HepG2 (cell line): ENCODE data around the gene HDLBP. TPM values are rescaled to one million over a fixed set of nuclear protein-coding genes. Genes with fewer than 3 reads are reported as not detected.

Experiments
- ATAC-seq: fragments of 200-7000 bp; cut with Tn5 transposase; 3 replicates; pipeline ENCODE4 v1.9.1; 2020; ENCODE audit warnings: mild to moderate bottlenecking, moderate library complexity
- BruUV-seq: library from RNA; stranded (reverse); fragments of 400-500 nt; replicated peaks from 2 replicates; lab custom pipeline; 2021; lab: Mats Ljungman, UMichigan
- CTCF ChIA-PET: fragments of 300-600 bp; formaldehyde crosslinking; extraction: SDS; loops from one replicate; lab custom pipeline; 2021; ENCODE audit warnings: low total read pairs, inconsistent platforms, low intra/inter-chr PET ratio; lab: Yijun Ruan, JAX
- POLR2A ChIA-PET: fragments of 350-600 bp; sonication (Branson Sonifier 250); formaldehyde crosslinking; loops from one replicate; lab custom pipeline; 2020; ENCODE audit warnings: antibody characterized with exemption, inconsistent platforms; lab: Yijun Ruan, JAX
- DNase-seq: peaks from one replicate; pipeline ENCODE4 v3.0.0-alpha.2; 2015; ENCODE audit warnings: low spot score
- FAIRE-seq: peaks from 3 replicates; lab custom pipeline; 2011; peaks lifted over from hg19 to GRCh38; lab: Jason Lieb, UNC
- H2AFZ ChIP-seq: one replicate; pipeline ENCODE4 v1.6.1; 2011; ENCODE audit warnings: low read length, inconsistent platforms
- H3K27ac ChIP-seq: fragments of 300-600 bp; 3 replicates; pipeline ENCODE4 v1.8.0; 2011; ENCODE audit warnings: mixed run types, mild to moderate bottlenecking, mixed read lengths, low read length, inconsistent platforms; ENCODE audit not compliant: insufficient read depth; ENCODE audit errors: extremely low read length
- H3K27me3 ChIP-seq, 2 experiments: fragments of 200-600 bp in 1 of 2; 2 replicates in 1 of 2; 3 replicates in 1 of 2; pipeline versions ENCODE4 v1.6.0 to v1.8.0; 2011; ENCODE audit warnings: low read length in 2 of 2, mild to moderate bottlenecking in 2 of 2, moderate library complexity in 2 of 2, inconsistent platforms in 1 of 2; ENCODE audit not compliant: insufficient read depth in 2 of 2, control insufficient read depth in 1 of 2
- H3K36me3 ChIP-seq, 2 experiments: fragments of 200-600 bp in 1 of 2; replicated peaks in 1 of 2; 2 replicates in 1 of 2; 3 replicates in 1 of 2; pipeline versions ENCODE4 v1.5.1 to v1.8.0; 2011; ENCODE audit warnings: low read length in 2 of 2, inconsistent platforms in 1 of 2; ENCODE audit not compliant: insufficient read depth in 2 of 2, control insufficient read depth in 1 of 2
- H3K4me1 ChIP-seq: 2 replicates; pipeline ENCODE4 v1.5.1; 2012; ENCODE audit warnings: low read length, inconsistent platforms; ENCODE audit not compliant: insufficient read depth
- H3K4me2 ChIP-seq: 2 replicates; pipeline ENCODE4 v1.6.0; 2011; ENCODE audit warnings: low read depth, low read length, inconsistent platforms
- H3K4me3 ChIP-seq, 3 experiments: fragments of 200-600 bp in 1 of 3; sonication (generic), shearing (Covaris generic) in 1 of 3; replicated peaks in 1 of 3; 2 replicates each; pipeline ENCODE4 v1.5.1; 2011 to 2016; ENCODE audit warnings: low read length in 3 of 3, inconsistent platforms in 2 of 3, low read depth in 2 of 3, mild to moderate bottlenecking in 2 of 3, control low read depth in 1 of 3, mixed read lengths in 1 of 3; ENCODE audit not compliant: insufficient read depth in 1 of 3
- H3K79me2 ChIP-seq: one replicate; pipeline ENCODE4 v1.6.1; 2011; ENCODE audit warnings: low read length, inconsistent platforms; ENCODE audit not compliant: insufficient read depth
- H3K9ac ChIP-seq: 2 replicates; pipeline ENCODE4 v1.6.0; 2011; ENCODE audit warnings: mild to moderate bottlenecking, low read depth, low read length, inconsistent platforms; ENCODE audit not compliant: insufficient read depth
- H3K9me3 ChIP-seq: 2 replicates; pipeline ENCODE4 v1.5.1; 2012; ENCODE audit warnings: mild to moderate bottlenecking, low read length
- H4K20me1 ChIP-seq: 2 replicates; pipeline ENCODE4 v1.6.0; 2011; ENCODE audit warnings: inconsistent platforms, mild to moderate bottlenecking, low read length, moderate library complexity; ENCODE audit not compliant: insufficient read depth
- AGO1 ChIP-seq: fragments of 200-400 bp; formaldehyde crosslinking; IDR thresholded peaks from 2 replicates; pipeline ENCODE4 v1.6.1; 2017; ENCODE audit warnings: mild to moderate bottlenecking, low read depth, low read length, moderate library complexity; ENCODE audit not compliant: poor library complexity, severe bottlenecking
- HNRNPLL ChIP-seq: fragments of 200-400 bp; formaldehyde crosslinking; IDR thresholded peaks from 2 replicates; pipeline ENCODE4 v1.6.1; 2017; ENCODE audit warnings: mild to moderate bottlenecking, low read depth, low read length; ENCODE audit not compliant: poor library complexity, severe bottlenecking
- RBM22 ChIP-seq: fragments of 200-400 bp; formaldehyde crosslinking; optimal IDR thresholded peaks from 2 replicates; pipeline ENCODE3; 2017; ENCODE audit warnings: mild to moderate bottlenecking, low read length, moderate library complexity
- SIN3B ChIP-seq: fragments of 150-350 bp; IDR thresholded peaks from 2 replicates; pipeline ENCODE4 v1.6.1; 2014; ENCODE audit warnings: low read length
- TBX3 ChIP-seq: fragments of 450-650 bp; IDR thresholded peaks from 2 replicates; pipeline ENCODE4 v1.6.1; 2017; ENCODE audit warnings: antibody characterized with exemption, mild to moderate bottlenecking, inconsistent platforms, borderline replicate concordance
- ZBTB38 ChIP-seq: sonication (generic); formaldehyde crosslinking; IDR thresholded peaks from 2 replicates; pipeline ENCODE4 v1.5.1; 2020; ENCODE audit warnings: mild to moderate bottlenecking, missing genetic modification reagents
- WGBS: methylation state at CpG from one replicate; pipeline ENCODE4 v1.1.6; 2017; ENCODE audit warnings: low lambda C conversion rate; 5-methylcytosine and 5-hydroxymethylcytosine counted together
- in situ Hi-C: cut with HindIII; loops from 2 replicates; pipeline ENCODE4 v1.10.0; 2017; ENCODE audit warnings: low pct_unique_long_range_greater_than_20kb; ENCODE audit not compliant: extremely low pct_ligation_motif_present
- intact Hi-C: fragments of 100-400 bp; cut with micrococcal nuclease; formaldehyde crosslinking; loops from one replicate; pipeline ENCODE4 v1.10.0; 2022; ENCODE audit not compliant: unreplicated experiment
- polyA plus RNA-seq, 8 experiments: library from polyadenylated mRNA; depleted of rRNA in 3 of 8; stranded (reverse) in 7 of 8; unstranded in 1 of 8; fragments of >200 nt; fragmentation: Illumina TruSeq in 4 of 8; extraction: Trizol in 4 of 8; gene quantifications; 2 replicates each; pipeline versions ENCODE4 v1.2.1 to v1.2.3, GENCODE V29; 2011 to 2016; ENCODE audit warnings: low read depth in 4 of 8, missing spikeins in 1 of 8, mixed read lengths in 1 of 8; ENCODE audit not compliant: insufficient read depth in 1 of 8
- total RNA-seq, 5 experiments: library from RNA; depleted of rRNA; stranded (reverse); fragments of >200 nt; fragmentation: Illumina TruSeq; extraction: Trizol; gene quantifications; 2 replicates each; pipeline ENCODE4 v1.2.3, GENCODE V29; 2016; ENCODE audit warnings: low read depth in 1 of 5
- TF ChIP-seq, protein P1 (sequence below): sonication (generic); formaldehyde crosslinking; IDR thresholded peaks from 2 replicates; pipeline ENCODE4 v1.4.0; 2020; ENCODE audit warnings: missing genetic modification reagents, mild to moderate bottlenecking, borderline replicate concordance

Gene HDLBP
- total and polyA plus RNA-seq, 2 of the 13 experiments (the other 11 are each of a cell fraction or from before 2014, with no cell fraction given), result 464 to 707 TPM

DNA sequence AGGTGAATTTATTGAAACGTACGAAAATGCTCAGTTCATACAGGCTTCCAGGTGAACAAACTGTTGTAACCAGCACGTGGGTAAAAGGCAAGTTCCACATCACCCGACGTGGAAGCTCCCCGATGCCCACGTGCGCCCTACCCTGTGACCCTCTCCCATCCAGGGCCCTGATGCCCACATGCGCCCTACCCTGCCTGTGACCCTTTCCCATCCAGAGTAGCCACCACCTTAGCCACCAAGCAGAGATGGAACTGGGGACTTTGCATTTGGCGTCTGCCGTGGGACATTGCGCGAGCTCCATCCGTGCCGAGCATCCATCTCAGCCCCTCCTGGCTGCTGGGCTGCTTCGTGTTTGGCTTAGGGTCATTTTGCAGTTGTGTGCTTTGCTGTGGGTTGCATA, 89.5 kb downstream of the HDLBP start:
- DNase-seq, result no peak
- Histone ChIP-seq H3K27ac (no peak overlapping the region), H3K9ac (no peak overlapping the region), H3K4me2 (no peak overlapping the region), H3K27me3 (no peaks in the 10 kb centered on the region), H3K36me3 (peaks cover 29 to 56% of the 10 kb centered on the region in 2 experiments), H3K4me3 (no peak overlapping the region), H3K79me2 (peaks cover 25% of the 10 kb centered on the region), H3K9me3 (no peaks in the 10 kb centered on the region), H2AFZ (no peak overlapping the region), H4K20me1 (peaks cover 28% of the 10 kb centered on the region; the same call in 1 of the 2 replicates), H3K4me1 (peaks cover 56% of the 10 kb centered on the region)
- no TSS peak for BruUV-seq
- 96% methylated on average over 16 of the region's 16 CpGs for WGBS
- ChIA-PET POLR2A (interaction anchor here (4.3 kb wide), 1 partner anchor 89 kb away, joined by 21 read pairs; the partner anchor contains the start of genes HDLBP and SEPTIN2), CTCF (no interaction called here)
- FAIRE-seq, result no peak
- in situ Hi-C loops (no loop called here), intact Hi-C loops (loop anchor here (10.0 kb wide), 1 partner anchor 371 kb away; no protein-coding TSS in a partner anchor)
- TF ChIP-seq HNRNPLL (peak; percentile 9), SIN3B (no peak), TBX3 (no peak), ZBTB38 (CRISPR knock-in tag) (peak; percentile 58), RBM22 (peak; percentile 88), AGO1 (peak; percentile 14)
- TF ChIP-seq, protein P1, sequence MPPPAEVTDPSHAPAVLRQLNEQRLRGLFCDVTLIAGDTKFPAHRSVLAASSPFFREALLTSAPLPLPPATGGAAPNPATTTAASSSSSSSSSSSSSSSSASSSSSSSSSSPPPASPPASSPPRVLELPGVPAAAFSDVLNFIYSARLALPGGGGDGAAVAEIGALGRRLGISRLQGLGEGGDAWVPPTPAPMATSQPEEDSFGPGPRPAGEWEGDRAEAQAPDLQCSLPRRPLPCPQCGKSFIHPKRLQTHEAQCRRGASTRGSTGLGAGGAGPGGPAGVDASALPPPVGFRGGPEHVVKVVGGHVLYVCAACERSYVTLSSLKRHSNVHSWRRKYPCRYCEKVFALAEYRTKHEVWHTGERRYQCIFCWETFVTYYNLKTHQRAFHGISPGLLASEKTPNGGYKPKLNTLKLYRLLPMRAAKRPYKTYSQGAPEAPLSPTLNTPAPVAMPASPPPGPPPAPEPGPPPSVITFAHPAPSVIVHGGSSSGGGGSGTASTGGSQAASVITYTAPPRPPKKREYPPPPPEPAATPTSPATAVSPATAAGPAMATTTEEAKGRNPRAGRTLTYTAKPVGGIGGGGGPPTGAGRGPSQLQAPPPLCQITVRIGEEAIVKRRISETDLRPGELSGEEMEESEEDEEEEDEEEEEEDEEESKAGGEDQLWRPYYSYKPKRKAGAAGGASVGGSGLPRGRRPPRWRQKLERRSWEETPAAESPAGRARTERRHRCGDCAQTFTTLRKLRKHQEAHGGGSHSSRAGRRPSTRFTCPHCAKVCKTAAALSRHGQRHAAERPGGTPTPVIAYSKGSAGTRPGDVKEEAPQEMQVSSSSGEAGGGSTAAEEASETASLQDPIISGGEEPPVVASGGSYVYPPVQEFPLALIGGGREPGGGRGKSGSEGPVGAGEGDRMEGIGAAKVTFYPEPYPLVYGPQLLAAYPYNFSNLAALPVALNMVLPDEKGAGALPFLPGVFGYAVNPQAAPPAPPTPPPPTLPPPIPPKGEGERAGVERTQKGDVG (CRISPR knock-in tag), result 0 out of 2 replicates have a peak, but pooled peaks have one; percentile 37
- no peak for ATAC-seq
